ENCODE measurements around the gene NTHL1.

Gene NTHL1

DNA sequence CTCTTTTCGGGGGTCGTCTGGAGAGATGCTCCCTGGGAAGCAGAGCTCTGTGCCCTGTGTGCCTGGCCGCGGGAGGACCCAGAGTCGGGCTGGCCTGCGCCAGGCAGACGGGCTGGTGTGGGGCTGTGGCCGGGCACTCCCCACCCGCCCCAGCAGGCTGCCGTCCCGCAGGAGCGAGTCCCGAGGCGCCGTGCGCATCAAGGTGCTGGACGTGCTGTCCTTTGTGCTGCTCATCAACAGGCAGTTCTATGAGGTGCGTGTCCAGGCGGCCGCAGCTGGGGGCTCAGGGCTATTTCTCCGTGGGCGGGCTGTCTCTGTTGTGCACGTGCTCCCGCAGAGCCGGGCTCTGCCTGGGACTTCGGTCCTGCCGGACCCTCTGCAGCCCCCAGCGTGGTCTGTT lies 15.2 kb upstream of the NTHL1 start:
- DNase-seq = no peak

DNA sequence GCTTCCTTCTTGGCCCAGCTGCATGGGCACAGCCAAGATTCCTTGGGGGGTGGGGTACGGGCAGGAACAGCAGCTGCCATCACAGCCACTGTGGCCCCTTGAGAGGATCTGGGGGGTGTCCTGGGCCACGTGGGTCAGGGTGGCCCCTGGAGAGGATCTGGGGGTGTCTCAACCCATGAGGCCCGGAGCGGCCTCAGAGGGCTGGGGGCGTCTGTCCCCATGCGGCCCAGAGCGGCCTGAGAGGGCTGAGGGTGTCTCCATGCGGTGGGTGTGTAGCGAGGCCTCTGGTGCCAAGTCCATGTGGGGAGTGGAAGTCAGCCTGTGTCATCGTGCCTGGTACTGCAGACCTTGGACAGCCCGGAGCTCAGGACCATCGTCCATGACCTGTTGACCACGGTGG lies 13.9 kb upstream of the NTHL1 start:
- no peak for DNase-seq

DNA sequence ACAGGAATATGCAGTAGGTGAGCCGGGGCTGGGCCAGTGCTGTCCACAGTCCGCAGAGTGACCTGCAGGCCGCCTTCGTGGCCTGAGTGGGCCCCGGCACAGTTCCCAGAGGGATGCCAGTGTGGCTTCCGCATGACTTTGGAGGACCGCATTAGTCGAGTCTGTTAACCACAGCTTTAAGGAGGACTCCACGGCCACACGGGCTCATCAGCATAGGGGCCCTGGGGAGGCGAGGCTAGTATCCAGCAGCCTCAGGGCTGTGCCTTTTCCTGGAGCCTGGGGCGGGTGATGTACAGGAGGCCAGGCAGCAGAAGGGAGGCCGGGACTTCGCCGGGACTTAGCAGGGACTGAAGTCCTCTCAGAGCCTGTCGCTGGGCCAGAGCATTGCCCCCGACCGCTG lies 13.4 kb upstream of the NTHL1 start:
- DNase-seq = no peak

DNA sequence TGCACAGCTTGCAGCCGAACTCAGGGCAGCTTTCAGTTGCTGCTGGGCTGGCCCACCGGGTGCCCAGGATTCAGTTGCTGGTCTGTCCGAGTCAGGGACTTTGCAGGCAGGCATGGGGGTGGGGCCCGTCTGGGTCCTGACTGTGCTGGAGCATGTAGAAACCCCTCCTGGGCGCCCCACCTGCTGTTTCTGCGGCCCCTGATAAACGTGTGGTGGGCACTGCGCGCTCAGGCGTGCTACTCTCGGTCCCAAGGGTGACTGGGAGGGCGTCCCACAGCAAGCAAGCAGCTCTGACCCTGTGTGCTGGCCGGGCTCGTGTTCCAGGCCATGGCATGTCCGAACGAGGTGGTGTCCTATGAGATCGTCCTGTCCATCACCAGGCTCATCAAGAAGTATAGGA lies 12.7 kb upstream of the NTHL1 start:
- no peak for DNase-seq

DNA sequence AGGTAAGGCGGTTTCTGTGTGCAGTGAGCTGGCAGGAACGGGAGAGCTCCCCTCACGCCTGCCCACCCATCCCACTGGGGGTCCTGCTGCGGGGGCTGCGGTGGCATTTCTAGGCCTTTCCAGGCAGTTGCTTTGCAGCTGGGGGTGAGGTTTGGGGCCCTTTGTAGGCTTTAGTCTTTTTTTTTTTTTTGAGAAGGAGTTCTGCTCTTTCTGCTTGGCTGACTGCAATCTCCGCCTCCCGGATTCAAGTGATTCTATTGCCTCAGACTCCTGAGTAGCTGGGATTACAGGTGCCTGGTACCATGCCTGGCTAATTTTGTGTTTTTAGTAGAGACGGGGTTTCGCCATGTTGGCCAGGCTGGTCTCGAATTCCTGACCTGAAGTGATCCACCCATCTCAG lies 11.2 kb upstream of the NTHL1 start:
- no peak for DNase-seq

DNA sequence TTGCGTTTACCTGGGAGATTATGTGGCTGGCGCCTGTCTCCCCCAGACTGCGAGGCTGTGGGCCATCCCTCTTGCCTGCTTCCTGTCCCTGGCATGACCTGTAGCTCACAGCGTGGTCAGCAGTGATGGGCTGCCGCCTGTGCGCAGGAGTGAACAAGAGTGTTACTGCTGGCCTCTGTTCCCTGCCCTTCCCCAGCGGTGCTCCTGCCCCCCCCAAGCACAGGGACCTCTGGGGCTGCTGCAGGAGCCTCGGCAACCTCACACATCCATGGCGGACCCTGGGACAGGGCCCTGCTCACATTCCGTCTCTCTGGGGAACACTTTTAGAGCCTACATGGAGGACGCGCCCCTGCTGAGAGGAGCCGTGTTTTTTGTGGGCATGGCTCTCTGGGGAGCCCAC lies 10.8 kb upstream of the NTHL1 start:
- no peak for DNase-seq

DNA sequence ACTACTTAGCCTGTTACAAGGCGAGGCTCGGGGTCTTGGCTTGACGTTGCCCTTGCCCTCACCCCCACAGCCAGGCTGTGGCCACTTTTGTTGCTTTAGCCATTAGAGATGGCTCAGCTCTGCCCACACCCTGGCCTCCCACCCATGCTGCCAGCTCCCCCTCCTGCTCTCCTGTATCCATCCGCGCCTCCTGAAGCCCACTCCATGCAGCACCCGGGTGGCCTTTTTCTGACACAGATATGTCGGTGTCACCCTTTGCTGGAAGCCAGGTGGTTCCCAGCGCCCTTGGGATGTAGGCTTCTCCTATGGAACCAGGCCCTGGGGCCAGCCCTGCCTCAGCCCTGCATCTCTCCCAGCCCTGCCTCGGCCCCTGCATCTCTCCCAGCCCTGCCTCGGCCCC lies 9.8 kb upstream of the NTHL1 start:
- no peak for DNase-seq

DNA sequence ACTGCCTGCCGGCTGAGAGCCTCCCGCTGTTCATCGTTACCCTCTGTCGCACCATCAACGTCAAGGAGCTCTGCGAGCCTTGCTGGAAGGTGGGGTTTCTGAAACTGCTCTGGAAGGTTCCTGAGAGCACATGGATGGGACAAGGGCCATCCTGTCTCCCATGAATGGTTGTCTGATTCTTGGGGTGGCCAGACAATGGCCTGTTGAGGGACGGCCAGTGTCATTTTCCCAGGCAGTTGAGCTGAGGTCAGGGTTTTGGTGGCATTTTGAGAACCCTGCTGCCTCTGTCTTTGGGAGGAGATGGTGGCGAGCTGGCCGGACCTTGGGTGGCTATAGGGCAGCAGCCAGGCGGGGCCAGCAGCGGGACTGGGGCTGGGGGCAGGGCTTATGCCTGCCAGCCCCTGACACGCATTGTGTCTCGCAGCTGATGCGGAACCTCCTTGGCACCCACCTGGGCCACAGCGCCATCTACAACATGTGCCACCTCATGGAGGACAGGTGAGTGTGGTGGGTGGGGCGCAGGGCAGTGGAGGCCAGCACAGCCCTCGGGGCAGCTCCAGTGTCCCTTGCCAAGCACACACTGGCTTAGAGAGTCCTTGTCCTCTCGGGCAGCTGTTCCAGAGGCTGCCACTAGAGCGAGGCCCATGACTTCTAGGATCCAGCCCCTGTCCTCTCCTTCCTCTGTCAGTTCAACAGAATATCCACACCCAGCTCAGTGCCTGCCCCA lies 9.2 kb upstream of the NTHL1 start:
- no peak for DNase-seq

DNA sequence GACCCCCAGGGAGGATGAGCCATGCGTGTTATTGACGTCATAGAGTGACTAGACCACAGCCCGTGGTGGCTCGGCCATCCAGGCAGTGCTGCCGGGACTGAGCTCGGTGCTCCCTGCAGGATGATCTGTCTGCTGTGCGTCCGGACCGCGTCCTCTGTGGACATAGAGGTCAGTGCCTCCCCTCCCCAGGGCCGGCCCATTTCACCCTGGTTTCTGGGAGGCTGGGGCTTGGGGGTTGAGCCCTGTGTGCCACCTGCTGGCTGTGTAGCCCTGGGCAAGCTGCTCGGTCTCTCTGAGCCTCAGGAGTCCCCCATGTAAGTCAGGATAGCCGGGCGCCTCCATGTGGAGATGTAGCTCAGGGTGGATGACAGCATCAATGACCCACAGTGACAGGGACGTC lies 8.4 kb upstream of the NTHL1 start:
- DNase-seq = no peak

DNA sequence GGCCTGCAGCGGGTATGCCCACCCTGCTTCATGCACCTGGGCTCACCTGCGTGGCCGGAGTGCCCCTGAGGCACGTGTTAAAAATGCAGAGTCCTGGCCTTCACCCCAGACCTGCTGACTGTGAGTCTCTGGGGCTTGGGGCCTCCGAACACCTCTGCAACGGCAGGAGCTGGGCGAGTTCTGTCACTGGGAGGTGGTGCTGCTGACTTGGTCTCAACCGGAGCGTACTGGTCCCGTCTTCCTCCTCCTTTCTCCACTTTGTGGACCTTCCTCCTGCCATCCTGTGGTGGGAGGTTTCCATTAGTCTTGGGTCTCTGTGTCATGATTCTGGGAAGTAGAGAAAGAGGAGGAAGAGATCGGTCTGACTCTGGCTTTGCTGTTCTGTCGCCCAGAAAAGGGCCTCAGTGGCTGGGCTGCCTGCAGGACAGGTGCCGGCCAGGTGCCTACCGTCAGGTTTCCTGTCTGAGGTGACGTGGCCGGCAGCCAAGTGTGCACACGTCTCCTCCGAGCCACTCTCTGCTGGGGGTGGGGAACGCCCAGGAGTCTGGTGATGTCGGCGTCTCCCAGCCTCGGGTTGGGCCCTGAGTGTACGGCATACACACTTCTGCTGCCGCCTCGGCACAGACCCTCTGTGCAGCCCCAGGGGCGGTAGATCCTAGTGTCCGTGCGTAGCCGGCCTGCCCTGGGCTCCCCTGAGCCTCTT lies 7.1 kb upstream of the NTHL1 start:
- peak; percentile 97 for DNase-seq

DNA sequence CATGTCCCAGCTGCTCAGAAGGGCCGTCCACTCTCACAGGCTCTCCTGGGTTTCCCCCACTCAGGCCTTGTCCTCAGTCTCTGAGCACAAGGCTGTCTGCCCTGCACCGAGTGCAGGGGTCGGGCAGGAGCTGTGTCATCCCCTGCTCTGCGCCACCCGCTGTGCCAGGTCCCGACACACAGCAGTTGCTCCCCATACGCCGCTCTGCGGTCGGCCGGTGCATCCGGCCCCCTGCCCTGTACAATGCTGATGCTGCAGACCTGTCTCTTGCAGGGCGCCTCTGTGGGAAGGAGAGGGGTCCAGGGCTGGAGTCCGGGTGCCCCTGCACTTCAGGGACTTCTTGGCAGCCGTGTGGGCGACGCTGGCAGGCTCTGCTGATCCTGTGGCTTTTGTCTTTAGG lies 6.3 kb upstream of the NTHL1 start:
- DNase-seq = no peak

DNA sequence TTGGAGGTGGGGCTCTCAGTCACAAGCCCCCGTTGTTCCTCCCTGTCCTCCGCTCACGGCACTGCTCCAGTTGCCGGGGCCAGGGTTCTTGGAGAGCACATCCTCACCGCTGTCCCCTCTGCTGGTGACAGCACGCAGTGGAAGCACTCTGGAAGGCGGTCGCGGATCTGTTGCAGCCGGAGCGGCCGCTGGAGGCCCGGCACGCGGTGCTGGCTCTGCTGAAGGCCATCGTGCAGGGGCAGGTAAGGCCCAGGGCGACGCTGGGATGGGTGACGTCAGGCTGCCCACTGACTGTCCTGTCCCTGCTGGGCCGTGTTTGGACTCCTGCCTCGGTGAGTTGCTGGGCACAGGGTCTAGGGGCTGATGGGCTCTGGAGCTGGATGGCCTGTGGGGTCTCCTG lies 5.6 kb upstream of the NTHL1 start:
- no peak for DNase-seq

DNA sequence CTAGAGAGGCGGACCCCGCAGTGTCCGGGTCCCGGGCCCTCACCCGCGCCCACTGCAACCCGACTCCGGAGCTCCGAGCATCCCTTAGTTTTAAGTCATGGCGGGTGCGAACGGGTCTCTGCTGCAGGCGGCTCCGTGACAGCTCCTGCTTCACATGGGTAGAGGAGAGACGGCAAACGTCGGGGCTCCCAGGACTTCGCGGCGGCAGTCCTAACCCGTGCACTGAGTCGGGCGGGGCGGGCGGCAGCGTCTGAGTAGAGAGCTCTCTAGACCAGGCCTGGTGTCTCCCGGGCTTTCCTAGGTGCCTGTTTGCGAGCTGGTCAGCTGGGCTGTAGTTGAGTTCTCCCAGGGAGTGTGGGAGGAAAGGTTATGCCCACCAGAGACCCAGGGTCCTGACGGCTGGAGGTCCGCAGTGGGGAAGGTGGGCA lies 496 bp upstream of the NTHL1 start:
- no peak for DNase-seq

DNA sequence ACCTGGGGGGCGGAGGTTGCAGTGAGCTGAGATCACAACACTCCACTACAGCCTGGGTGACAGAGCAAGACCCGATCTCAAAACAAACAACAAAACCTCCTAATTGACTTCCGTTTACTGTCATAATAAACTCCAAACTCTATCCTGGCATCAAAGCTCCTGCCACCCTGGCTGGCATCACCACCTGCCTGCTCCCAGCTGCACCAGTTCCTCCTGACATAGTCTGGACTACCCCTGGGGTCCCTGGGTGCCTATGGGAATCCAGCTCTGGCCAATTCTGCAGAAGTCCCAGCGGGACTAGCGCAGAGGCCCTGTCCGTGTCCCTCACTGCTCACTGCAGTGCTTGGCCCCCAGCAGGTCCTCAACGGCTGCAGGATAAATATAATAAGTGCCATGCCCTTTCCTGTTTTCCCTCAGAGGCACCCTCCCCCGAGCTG lies 723 bp downstream of the NTHL1 start:
- peak; percentile 57 for DNase-seq

DNA sequence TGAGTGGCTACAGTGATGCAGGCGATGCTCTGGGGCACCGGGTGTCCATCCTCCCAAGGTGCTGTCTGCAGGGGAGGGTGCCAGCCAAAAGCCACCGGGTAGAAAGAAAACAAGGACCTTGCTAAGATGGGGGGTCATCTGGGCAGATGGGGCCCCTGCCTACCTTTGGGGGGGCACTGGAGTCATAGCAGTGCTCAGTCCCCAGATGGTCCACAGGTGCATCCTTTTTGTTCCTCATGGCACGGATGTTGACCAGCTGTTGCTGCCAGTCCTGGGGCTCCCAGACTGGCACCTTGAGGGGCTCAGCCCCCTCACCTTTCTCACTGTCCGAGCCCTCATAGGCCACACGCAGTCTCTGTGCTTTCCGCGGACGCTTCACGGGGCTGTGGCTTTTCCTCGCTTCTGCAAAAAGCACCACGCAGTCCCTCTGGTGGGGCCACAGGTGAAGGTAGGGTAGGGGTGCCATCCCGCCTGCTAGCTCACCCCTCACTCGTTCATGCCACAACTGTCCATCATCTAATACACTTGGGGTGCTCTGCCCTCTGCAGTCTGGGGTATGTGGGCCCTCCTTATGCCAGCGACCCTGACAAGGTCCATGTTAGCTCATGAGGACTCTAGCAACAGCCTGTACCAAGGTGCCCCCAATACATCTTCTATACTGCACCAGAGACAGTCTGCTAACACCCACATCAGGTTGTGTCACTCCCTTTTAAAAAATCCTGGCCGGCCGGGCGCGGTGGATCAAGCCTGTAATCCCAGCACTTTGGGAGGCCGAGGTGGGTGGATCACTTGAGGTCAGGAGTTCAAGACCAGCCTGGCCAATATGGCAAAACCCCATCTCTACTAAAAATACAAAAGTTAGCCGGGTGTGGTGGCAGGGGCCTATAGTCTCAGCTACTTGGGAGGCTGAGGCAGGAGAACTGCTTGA lies 1.4 kb downstream of the NTHL1 start:
- no peak for DNase-seq

DNA sequence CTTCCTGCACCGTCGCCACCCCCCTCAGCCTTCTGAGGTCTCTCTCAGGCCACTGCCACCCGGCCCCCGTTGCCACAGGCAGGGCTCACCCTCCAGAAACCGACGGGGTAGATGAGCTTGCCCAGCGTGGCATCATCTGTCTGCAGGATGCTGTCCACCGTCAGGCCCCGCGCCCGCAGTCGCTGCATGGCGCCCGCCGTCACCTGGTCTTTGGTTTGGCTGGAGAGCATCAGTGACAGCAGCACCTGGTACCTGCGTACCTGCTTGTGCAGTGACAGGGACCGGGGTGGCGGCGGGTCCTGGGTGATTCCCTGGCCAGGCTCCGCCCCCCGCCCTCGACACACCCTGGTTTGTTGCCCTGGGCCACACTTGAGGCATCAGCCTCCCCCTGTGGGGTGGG lies 3.1 kb downstream of the NTHL1 start:
- no peak for DNase-seq

DNA sequence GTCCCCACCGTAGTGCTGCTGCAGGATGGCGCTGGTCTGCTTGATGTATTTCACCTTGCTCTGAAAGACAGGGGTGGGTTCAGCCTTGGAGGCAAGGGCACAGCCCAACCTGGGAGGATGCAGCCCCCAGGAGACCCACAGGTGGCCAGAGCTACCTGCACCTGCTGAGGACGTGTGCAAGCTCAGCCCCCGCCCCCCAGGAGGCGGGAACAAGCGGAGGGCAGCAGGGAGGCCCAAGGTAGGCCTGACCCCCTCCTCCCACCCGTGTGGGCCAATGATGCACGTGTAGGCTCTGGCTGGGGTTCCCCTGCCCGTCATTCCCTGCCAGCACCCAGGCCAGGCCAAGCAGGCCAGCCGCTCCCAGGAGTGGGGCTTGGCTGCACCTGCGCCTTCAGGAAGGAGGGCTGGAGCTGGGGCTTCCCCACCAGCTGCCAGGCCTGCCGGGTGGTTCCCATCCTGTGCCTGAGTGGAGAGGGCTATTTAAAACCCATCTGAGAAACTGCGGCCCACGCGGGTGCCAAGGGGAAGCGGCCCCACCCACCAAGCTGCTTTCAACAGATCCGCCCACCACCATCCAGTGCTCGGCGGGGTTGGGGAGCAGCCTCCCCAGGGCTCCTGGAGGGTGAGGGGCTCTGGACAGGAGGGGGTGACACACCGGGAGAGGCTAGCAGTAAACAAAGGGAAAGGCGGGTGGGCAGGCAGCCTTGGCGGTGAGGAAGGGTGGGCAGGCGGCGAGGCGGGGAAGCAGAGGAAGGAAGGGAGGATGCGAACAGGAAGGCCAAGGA lies 3.8 kb downstream of the NTHL1 start:
- DNase-seq = no peak

DNA sequence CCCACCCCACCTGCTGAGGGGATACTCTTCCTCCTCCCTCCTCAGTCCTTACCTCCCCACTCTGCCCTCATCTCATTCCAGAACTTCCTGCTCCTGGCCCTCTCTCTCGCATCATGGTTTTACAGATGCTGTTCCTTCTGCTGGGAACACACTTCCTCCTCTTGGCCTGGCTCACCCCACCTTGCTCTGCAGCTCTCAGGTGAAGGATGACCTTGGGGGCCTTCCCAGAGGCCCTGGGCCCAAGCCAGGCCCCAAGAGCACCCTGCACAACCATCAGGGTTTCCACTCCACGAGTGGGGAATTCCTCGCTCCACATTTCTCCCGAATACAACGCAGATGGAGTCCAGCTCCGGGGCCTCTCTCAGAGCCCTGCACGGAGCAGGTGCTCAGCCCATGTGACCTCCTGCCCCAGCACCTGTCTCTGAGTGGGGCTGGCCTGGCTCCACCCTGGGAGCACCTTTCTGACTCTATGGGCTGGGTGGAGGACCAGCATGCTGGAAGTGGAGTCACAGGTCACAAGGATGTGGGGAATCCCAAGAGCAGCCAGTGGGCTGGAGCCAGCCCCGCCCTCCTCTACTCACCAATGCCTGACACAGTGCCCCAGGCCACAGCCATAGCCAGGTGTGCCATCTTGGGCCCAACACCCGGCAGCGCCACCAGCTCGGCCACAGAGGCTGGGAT lies 4.5 kb downstream of the NTHL1 start:
- DNase-seq = no peak

DNA sequence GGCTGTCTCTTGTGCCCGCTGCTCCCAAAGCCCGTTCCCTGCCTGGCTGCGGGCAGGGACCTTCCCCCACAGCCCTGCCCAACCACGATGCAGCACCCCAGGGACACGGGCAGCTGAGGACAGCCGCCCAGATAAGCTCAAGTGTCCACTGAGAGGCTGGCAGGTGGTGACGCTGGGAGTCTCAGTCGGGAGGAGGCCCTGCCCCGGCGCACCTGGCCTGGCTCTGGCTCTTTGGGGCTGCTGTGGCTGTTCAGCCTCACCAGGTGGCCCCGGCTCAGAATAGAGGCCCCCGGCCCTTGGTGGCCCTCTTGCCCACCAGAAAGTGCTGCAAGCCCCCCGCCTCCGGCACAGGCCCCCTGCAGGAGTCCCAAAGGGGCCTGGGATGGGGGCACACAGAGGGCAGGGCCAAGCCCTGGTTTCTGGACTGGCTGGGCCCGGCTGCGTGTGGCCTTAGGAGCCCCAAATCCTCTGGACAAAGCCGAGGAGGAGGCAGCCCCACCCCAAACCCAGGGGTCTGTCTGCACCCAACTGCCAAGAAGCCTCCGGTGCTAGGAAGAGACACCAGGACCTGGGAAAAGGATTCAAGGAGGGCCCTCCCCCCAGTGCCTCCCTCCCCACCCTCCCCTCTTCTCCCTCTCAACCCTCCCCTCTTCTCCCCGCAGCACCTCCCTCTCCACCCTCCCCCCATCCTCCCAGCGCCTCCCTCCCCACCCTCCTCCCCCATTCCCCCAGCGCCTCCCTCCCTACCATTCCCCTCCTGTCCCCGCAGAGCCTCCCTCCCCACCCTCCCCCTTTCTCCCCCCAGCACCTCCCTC lies 5.3 kb downstream of the NTHL1 start:
- no peak for DNase-seq

DNA sequence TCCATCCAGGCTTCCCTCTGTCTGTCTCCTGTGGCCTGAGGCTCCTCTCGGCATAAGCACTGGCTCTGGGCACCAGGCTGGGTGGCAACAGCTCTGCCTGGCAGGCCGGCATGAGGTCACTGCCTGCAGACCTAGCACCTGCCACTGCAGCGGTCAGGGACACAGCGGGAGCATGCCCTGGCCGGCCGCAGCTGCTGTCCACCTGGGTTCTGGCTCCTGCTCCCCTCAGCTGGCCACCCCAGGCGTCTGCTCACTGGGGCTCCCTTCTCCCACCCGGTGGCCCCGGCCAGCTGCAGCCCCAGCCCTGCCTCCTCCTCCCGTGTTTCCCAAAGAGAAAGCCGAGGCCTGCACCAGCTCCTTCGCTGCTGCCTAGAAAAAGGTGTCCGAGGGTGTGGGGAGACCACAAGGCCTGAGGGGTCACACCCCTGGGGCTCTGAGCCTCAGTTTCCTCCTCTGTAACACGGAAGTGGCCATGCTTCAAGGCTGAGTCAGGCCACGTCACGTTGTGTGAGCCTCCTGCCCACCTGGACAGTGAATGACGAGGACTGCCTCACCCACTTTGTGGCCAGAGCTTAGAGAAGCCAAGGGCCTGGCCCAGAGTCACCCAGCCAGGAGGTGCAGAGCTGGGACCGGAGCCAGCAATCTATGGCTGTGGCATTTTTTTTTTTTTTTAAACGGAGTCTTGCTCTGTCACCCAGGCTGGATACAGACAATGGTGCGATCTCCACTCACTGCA lies 6.7 kb downstream of the NTHL1 start:
- no peak for DNase-seq

All from COR-L47 (cell line).